ENCODE results near the gene ZBTB17.

- TF ChIP-seq CTCF (IDR thresholded peaks at IDR 0.05; ENCODE audit: low read depth, low read length) (no peak), POLR2A (IDR thresholded peaks at IDR 0.05; ENCODE audit: extremely low read depth, insufficient read length) (no peak)
These were observed 21.2 kb upstream of the ZBTB17 start for GRCh38 chr1:15997076-15997585.
